Karpas-422 (cell line): ENCODE data around the gene SLC2A13. TPM values are rescaled to one million over a fixed set of nuclear protein-coding genes. Genes with fewer than 3 reads are reported as not detected.

Experiments used
- DNase-seq: peaks from one replicate; pipeline ENCODE4 v3.0.0-alpha.2; 2015
- H2AFZ ChIP-seq: fragments of 200-600 bp; sonication (generic); 2 replicates; pipeline ENCODE4 v1.6.1; 2014; ENCODE audit warnings: antibody characterized with exemption, low read length, mixed read lengths
- H3K27ac ChIP-seq: fragments of 200-600 bp; sonication (generic); 2 replicates; pipeline ENCODE4 v1.5.1; 2014; ENCODE audit warnings: mild to moderate bottlenecking, low read length, moderate library complexity
- H3K27me3 ChIP-seq: fragments of 200-600 bp; sonication (generic); 2 replicates; pipeline ENCODE4 v1.6.1; 2014; ENCODE audit warnings: low read length, mixed read lengths
- H3K36me3 ChIP-seq: fragments of 200-600 bp; sonication (generic); 2 replicates; pipeline ENCODE4 v1.6.1; 2014; ENCODE audit warnings: low read length, mixed read lengths; ENCODE audit not compliant: insufficient read depth
- H3K4me1 ChIP-seq: fragments of 200-600 bp; sonication (generic); 2 replicates; pipeline ENCODE4 v1.6.1; 2014; ENCODE audit warnings: mild to moderate bottlenecking, low read length, mixed read lengths
- H3K4me2 ChIP-seq: fragments of 200-600 bp; sonication (generic); 2 replicates; pipeline ENCODE4 v1.6.1; 2014; ENCODE audit warnings: low read length, low read depth, mild to moderate bottlenecking; ENCODE audit not compliant: poor library complexity, severe bottlenecking
- H3K4me3 ChIP-seq: fragments of 200-600 bp; sonication (generic); 2 replicates; pipeline ENCODE4 v1.5.1; 2014; ENCODE audit warnings: mild to moderate bottlenecking, antibody characterized with exemption, low read length, mixed read lengths
- H3K79me2 ChIP-seq: fragments of 200-600 bp; sonication (generic); 2 replicates; pipeline ENCODE4 v1.6.1; 2014; ENCODE audit warnings: mild to moderate bottlenecking, low read length, mixed read lengths
- H3K9ac ChIP-seq: fragments of 200-600 bp; sonication (generic); 2 replicates; pipeline ENCODE4 v1.6.0; 2014; ENCODE audit warnings: low read length
- H3K9me2 ChIP-seq: fragments of 200-600 bp; sonication (generic), shearing (Covaris generic); replicated peaks from 2 replicates; pipeline ENCODE4 v1.6.0; 2014; ENCODE audit warnings: mild to moderate bottlenecking, low read length, moderate library complexity; ENCODE audit not compliant: insufficient read depth
- H3K9me3 ChIP-seq: fragments of 300-700, 200-600 bp; sonication (generic); 2 replicates; pipeline ENCODE4 v1.6.1; 2014; ENCODE audit warnings: low read length, mixed read lengths
- H4K20me1 ChIP-seq: fragments of 200-600 bp; sonication (generic); 2 replicates; pipeline ENCODE4 v1.6.1; 2014; ENCODE audit warnings: mild to moderate bottlenecking, antibody characterized with exemption, low read length, low read depth; ENCODE audit not compliant: insufficient read depth
- total RNA-seq: library from RNA; depleted of rRNA; stranded (reverse); fragments of >200 nt; shearing (Covaris generic); gene quantifications from 2 replicates; pipeline ENCODE4 v1.2.3, GENCODE V29; 2014; ENCODE audit warnings: low replicate concordance

Gene SLC2A13
- total RNA-seq, 1 experiment from 2014 or later: 0.89 TPM

GRCh38 chr12:40002178-40003169 lies 103.4 kb downstream of the SLC2A13 start:
- Histone ChIP-seq H3K36me3 (no peaks in the 10 kb centered on the region), H3K4me1 (no peaks in the 10 kb centered on the region), H2AFZ (no peak overlapping the region), H4K20me1 (no peaks in the 10 kb centered on the region), H3K9ac (no peak overlapping the region), H3K27ac (no peak overlapping the region), H3K9me2 (no peaks in the 10 kb centered on the region), H3K4me3 (no peak overlapping the region), H3K9me3 (0 out of 2 replicates have a peak, but pooled peaks cover 7% of the 10 kb centered on the region), H3K4me2 (no peak overlapping the region), H3K79me2 (no peaks in the 10 kb centered on the region), H3K27me3 (no peaks in the 10 kb centered on the region)
- no peak for DNase-seq

GRCh38 chr12:40001406-40001805 lies 104.5 kb downstream of the SLC2A13 start:
- H3K9me3 ChIP-seq: 0 out of 2 replicates have a peak, but pooled peaks cover 7% of the 10 kb centered on the region
- H3K4me1 ChIP-seq: no peaks in the 10 kb centered on the region
- no peak overlapping the region for H3K9ac ChIP-seq
- no peaks in the 10 kb centered on the region for H3K36me3 ChIP-seq
- H3K79me2 ChIP-seq: no peaks in the 10 kb centered on the region
- no peaks in the 10 kb centered on the region for H4K20me1 ChIP-seq
- H3K4me2 ChIP-seq: no peak overlapping the region
- H3K9me2 ChIP-seq: no peaks in the 10 kb centered on the region
- no peak for DNase-seq
- H3K27me3 ChIP-seq: no peaks in the 10 kb centered on the region
- no peak overlapping the region for H3K27ac ChIP-seq
- H2AFZ ChIP-seq: no peak overlapping the region
- H3K4me3 ChIP-seq: no peak overlapping the region

GRCh38 chr12:40000884-40001283 lies 105.0 kb downstream of the SLC2A13 start:
- H3K9me3 ChIP-seq: 0 out of 2 replicates have a peak, but pooled peaks cover 7% of the 10 kb centered on the region
- no peaks in the 10 kb centered on the region for H3K79me2 ChIP-seq
- DNase-seq: no peak
- no peaks in the 10 kb centered on the region for H3K27me3 ChIP-seq
- no peaks in the 10 kb centered on the region for H3K9me2 ChIP-seq
- H3K9ac ChIP-seq: no peak overlapping the region
- no peaks in the 10 kb centered on the region for H3K36me3 ChIP-seq
- H2AFZ ChIP-seq: no peak overlapping the region
- no peaks in the 10 kb centered on the region for H4K20me1 ChIP-seq
- H3K4me1 ChIP-seq: no peaks in the 10 kb centered on the region
- no peak overlapping the region for H3K27ac ChIP-seq
- no peak overlapping the region for H3K4me3 ChIP-seq
- H3K4me2 ChIP-seq: no peak overlapping the region

GRCh38 chr12:39993268-39993667 lies 112.6 kb downstream of the SLC2A13 start:
- Histone ChIP-seq H3K36me3 (no peaks in the 10 kb centered on the region), H3K79me2 (no peaks in the 10 kb centered on the region), H3K9me2 (no peaks in the 10 kb centered on the region), H3K4me3 (no peak overlapping the region), H3K9me3 (no peaks in the 10 kb centered on the region), H2AFZ (no peak overlapping the region), H4K20me1 (no peaks in the 10 kb centered on the region), H3K4me2 (no peak overlapping the region), H3K9ac (no peak overlapping the region), H3K27ac (no peak overlapping the region), H3K4me1 (no peaks in the 10 kb centered on the region), H3K27me3 (no peaks in the 10 kb centered on the region)
- no peak for DNase-seq

- Histone ChIP-seq H3K79me2 (no peaks in the 10 kb centered on the region), H4K20me1 (no peaks in the 10 kb centered on the region), H3K27me3 (no peaks in the 10 kb centered on the region), H3K4me2 (no peak overlapping the region), H3K9ac (no peak overlapping the region), H3K36me3 (no peaks in the 10 kb centered on the region), H3K9me2 (no peaks in the 10 kb centered on the region), H3K4me3 (no peak overlapping the region), H3K4me1 (no peaks in the 10 kb centered on the region), H3K9me3 (no peaks in the 10 kb centered on the region), H2AFZ (no peak overlapping the region), H3K27ac (no peak overlapping the region)
- peak; percentile 76 for DNase-seq
Observed at GRCh38 chr12:39990122-39991101, 115.5 kb downstream of the SLC2A13 start.

GRCh38 chr12:39989501-39989900 lies 116.4 kb downstream of the SLC2A13 start:
- no peak overlapping the region for H3K9ac ChIP-seq
- no peaks in the 10 kb centered on the region for H3K9me3 ChIP-seq
- no peaks in the 10 kb centered on the region for H3K4me1 ChIP-seq
- no peak overlapping the region for H3K27ac ChIP-seq
- H3K9me2 ChIP-seq: no peaks in the 10 kb centered on the region
- H4K20me1 ChIP-seq: no peaks in the 10 kb centered on the region
- H3K79me2 ChIP-seq: no peaks in the 10 kb centered on the region
- no peak overlapping the region for H3K4me2 ChIP-seq
- no peak for DNase-seq
- H3K36me3 ChIP-seq: no peaks in the 10 kb centered on the region
- H3K4me3 ChIP-seq: no peak overlapping the region
- no peaks in the 10 kb centered on the region for H3K27me3 ChIP-seq
- no peak overlapping the region for H2AFZ ChIP-seq

- H3K9ac ChIP-seq: no peak overlapping the region
- H2AFZ ChIP-seq: no peak overlapping the region
- H3K4me1 ChIP-seq: no peaks in the 10 kb centered on the region
- no peaks in the 10 kb centered on the region for H4K20me1 ChIP-seq
- no peaks in the 10 kb centered on the region for H3K27me3 ChIP-seq
- H3K9me2 ChIP-seq: no peaks in the 10 kb centered on the region
- H3K79me2 ChIP-seq: no peaks in the 10 kb centered on the region
- H3K4me2 ChIP-seq: no peak overlapping the region
- H3K9me3 ChIP-seq: no peaks in the 10 kb centered on the region
- no peak overlapping the region for H3K27ac ChIP-seq
- no peak overlapping the region for H3K4me3 ChIP-seq
- no peaks in the 10 kb centered on the region for H3K36me3 ChIP-seq
- DNase-seq: no peak
Observed at GRCh38 chr12:39988574-39988973, 117.3 kb downstream of the SLC2A13 start.

- H3K9ac ChIP-seq: no peak overlapping the region
- no peak overlapping the region for H3K4me2 ChIP-seq
- H2AFZ ChIP-seq: no peak overlapping the region
- no peaks in the 10 kb centered on the region for H3K9me3 ChIP-seq
- no peaks in the 10 kb centered on the region for H3K9me2 ChIP-seq
- no peaks in the 10 kb centered on the region for H3K36me3 ChIP-seq
- no peaks in the 10 kb centered on the region for H3K4me1 ChIP-seq
- no peak overlapping the region for H3K4me3 ChIP-seq
- no peaks in the 10 kb centered on the region for H3K79me2 ChIP-seq
- H4K20me1 ChIP-seq: no peaks in the 10 kb centered on the region
- no peak overlapping the region for H3K27ac ChIP-seq
- DNase-seq: no peak
- H3K27me3 ChIP-seq: no peaks in the 10 kb centered on the region
Observed at GRCh38 chr12:39986674-39987073, 119.2 kb downstream of the SLC2A13 start.
